NCI-H526 (cell line): ENCODE results near the gene LRRC58.
"Not testable (repeated sequence)": the region's sequence is repeated elsewhere in the genome, so short reads cannot be mapped to it uniquely, and the experiment has no call there.

ENCODE experiments used
- DNase-seq, 2 experiments: peaks; one replicate each; lab custom pipeline; 2025; lab: John Stamatoyannopoulos, UW

Gene LRRC58

DNA sequence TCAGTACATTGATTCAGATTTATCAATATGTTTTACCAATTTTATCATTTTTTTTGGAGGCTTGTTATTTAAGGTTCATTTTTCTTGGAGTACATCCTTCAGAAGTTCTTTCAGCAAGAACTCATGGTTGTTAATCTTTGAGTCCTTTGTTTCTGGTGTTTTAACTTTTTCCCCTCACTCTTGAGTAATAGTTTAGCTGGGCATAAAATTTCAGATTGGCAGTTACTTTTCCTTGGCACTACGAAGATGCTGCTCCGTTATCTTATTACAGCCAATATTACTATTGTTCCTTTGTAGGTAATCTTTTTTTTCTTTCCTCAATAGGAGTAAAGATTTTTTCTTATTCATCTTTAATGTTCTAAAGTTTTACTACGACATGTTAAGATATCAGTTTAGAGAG is 9.8 kb downstream of the LRRC58 start:
- no peak for DNase-seq

- no peak for DNase-seq
Observed at GRCh38 chr3:120338517-120338916, 10.6 kb downstream of the LRRC58 start.

- DNase-seq: no peak
Observed at GRCh38 chr3:120332646-120333045, 16.5 kb downstream of the LRRC58 start.

DNA sequence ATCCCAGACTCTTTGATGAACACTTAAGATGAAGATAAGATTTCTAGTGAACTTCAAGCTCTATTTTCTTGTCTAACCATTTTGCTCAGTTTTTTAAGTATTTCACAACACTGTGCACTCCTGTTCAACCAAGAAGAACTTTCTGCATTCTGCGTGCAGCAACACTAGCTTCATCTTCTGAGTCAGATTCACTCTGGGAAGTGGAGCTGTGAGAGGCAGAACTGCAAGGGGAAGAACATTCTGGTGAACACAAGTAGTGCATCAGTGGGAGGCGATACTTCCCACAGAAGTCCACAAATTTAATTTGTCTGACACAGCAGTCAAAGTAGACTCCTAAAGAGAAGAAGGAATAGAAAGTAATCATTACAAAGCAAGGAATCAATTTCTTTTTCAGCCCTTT is 18.1 kb downstream of the LRRC58 start:
- no peak for DNase-seq

DNA sequence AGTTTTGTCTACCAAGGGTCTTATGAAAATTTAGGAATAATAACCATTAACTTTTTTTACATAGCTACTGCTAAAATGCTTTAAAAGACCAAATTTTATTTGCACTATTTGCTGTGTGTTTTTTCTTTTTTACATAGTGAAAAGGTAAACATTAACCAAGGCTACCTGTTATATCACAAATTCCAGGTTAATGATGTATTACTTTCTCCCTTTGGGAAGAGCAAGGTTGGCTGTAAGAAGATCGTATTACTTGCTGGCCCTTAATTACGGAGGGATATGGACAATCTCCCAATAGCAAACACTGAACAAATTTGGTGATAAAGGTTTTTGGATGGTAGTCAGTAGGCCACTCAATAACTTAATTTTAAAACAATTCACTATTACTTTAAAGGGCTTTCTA is 22.4 kb downstream of the LRRC58 start:
- no peak for DNase-seq

GRCh38 chr3:120324190-120324589 is 25.0 kb downstream of the LRRC58 start:
- DNase-seq: no peak

- DNase-seq: not testable (repeated sequence)
Observed at GRCh38 chr3:120323761-120324160, 25.4 kb downstream of the LRRC58 start.

DNA sequence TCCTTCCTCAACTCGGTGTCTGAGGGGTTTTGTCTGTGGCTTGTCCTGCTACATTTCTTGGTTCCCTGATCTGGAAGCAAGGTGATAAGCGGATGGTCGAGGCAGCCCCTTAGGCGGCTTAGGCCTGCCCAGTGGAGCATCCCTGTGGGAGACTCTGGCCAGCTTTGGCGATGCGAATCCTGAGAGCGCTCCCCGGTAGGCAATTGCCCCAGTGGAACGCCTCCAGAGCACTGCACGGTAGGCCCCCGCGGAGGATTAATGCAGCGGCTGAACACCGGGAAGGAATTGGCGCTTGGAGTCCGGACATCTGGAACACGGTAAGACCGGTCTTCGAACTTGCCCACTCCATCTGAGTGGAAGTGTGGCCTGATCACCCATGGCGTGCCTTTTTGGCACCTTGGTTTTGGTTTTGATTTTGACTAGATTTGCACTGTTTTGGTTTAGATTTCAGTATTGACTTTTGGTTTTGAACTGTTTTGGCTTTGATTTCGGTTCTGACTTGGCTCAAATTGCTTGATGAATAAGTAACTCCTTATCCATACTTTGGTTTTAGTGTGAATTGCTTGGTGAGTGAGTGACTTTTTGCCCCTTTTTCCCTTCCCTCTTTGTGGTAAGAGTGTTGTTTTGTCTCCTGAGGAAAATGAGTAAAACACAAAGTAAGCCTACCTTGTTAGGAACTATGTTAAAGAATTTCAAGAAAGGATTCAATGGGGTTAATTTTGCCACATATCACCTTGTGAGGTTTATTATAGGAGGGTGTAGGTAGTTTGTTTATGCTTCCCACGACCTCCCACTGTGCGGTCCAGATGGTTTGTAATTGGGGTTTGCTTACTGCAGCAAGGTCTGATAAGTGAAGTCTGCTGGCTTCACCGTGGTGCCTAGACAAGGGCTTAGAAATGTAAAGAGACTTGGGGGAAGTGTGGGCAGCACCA is 37.0 kb downstream of the LRRC58 start:
- no peak for DNase-seq

GRCh38 chr3:120306519-120307455 is 42.4 kb downstream of the LRRC58 start:
- no peak for DNase-seq

DNA sequence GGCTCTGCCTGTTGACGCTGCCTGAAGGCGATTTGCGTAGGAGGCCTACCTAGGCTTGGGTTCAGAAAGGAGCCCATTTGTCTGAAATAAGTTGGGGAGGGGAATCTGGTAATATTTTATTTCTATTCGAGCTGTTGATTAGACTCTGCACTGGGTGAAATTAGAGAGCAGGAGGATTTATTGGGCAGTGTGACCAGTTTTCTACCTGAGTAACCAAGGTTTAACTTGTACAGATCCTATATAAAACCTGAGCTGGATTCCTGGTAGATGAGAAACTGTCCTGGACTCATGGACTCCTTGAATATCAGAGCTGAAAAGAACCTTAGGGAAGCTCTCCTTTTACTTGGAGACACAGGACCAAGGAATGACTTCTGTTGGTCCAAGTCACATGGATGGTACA is 44.5 kb downstream of the LRRC58 start:
- DNase-seq: no peak

GRCh38 chr3:120302361-120302760 is 46.8 kb downstream of the LRRC58 start:
- DNase-seq: no peak

GRCh38 chr3:120300971-120301370 is 48.2 kb downstream of the LRRC58 start:
- no peak for DNase-seq

GRCh38 chr3:120299403-120299802 is 49.8 kb downstream of the LRRC58 start:
- DNase-seq: no peak

GRCh38 chr3:120298996-120299395 is 50.2 kb downstream of the LRRC58 start:
- no peak for DNase-seq

GRCh38 chr3:120291552-120291951 is 57.6 kb downstream of the LRRC58 start:
- not testable (repeated sequence) for DNase-seq

GRCh38 chr3:120289636-120290035 is 59.5 kb downstream of the LRRC58 start:
- no peak for DNase-seq

DNA sequence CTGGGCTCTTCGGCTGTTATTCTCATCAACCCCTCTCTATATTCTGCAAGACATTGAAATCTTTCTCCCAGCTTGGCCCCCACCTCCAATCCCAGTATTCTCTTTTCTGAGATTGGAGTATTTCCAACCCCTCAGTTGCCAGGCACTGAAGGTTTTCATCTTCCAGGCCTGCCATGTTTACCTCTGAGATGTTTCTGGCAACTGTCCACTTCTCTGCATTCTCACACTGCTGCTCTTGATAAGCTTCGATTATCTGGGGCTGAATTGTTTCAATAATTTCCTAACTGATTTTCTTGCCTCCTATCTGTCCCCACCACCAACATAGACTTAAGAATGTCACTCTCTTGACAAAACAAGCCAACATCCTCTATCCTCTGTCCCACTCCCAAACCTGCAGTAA is 62.7 kb downstream of the LRRC58 start:
- DNase-seq: no peak

GRCh38 chr3:120285508-120285841 is 63.7 kb downstream of the LRRC58 start:
- no peak for DNase-seq

DNA sequence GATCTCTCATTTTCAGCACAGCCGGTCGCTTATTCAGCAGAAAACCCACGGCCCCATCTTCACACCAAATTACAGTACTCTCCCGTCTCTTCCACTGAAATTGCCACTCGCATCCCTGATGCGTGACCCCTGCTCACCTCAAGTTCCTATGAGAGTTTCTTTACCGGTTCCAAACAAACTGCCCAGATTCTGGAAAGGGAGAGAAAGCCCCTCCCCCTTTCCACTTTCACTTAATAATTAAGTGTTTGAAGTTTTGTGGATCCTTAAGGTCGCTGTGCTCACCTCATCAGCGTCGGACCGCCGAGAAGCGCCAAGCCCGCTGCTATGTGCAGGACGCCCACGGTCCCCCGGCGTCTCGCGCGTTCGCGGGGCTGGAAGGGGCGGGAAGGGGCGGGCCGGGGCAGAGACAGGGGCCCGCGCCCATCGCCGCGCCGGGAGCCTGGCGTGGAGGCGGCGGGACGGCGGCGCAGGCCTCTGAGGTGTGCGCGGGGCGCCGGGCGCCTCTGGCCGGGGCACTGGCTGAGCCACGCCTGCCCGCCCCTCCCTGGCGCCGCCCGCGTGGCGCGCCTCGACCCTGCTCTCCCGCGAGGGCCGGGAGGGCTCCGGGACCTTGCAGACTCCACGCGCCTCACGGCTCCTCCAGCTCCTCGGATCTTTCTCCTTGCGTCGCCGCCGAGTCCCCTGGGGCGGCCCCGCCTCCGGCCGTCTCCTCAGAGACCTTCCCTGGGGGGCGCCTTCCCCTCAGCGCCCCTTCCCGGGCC is 64.2 kb downstream of the LRRC58 start, which contains the start of gene GPR156:
TSS of gene GPR156 (minus strand) at position 476 of the 761 bp plus-strand sequence. CDS start 41,124 bp downstream, outside the sequence.
- peak in 1 of 2 experiments; percentile 54 for DNase-seq

GRCh38 chr3:120281261-120281660 is 67.9 kb downstream of the LRRC58 start:
- no peak for DNase-seq

DNA sequence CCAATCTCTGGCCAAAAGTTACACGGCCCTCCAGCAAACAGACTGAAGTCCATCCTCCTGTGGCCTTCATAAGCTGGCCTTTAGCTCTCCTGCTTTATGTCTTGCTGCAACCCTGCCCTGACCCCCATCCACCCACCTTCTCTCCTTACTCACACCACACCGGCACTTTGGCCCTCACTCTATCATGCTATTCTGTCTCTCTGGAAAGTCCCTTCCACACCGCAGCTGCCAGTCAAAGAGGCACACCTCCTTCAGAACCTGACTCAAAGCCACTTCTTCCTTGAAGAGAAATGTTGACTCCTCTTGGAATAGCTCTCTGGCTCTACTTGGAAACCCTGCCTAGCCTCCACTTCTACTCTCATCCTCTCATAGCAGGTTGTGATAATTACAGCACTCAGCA is 68.6 kb downstream of the LRRC58 start:
- no peak for DNase-seq

DNA sequence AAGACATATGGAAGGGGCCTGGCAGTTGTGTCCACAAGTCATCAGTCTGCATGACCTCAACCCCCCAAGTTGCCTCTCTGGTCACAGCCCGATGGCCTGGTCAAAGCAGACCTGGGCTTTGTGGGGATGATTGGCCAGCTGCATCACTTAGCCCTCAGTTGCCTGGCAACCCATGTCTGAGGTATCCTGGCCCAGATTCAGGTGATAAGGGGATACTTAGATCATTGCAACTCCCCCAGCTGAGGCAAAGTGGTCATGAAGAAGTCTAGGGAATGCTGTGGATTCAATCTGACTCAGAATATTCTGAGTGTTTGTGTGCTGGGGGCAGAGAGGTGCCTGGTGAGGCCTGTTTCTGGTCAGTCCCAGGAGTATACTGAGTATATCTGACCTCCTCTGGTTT is 69.1 kb downstream of the LRRC58 start:
- no peak for DNase-seq
